ENCODE measurements around the gene FRZB.

- TF ChIP-seq POLR2AphosphoS5 (IDR thresholded peaks at IDR 0.05; ENCODE audit: low read depth, low read length) (no peak), POLR2A (IDR thresholded peaks at IDR 0.05; ENCODE audit: low read depth, low read length) (no peak)
Observed at GRCh38 chr2:182855376-182855775, 11.1 kb downstream of the FRZB start.

Measured in GM12892 (cell line).